ENCODE data around the gene CYTH2. TPM values are rescaled to one million over a fixed set of nuclear protein-coding genes. Genes with fewer than 3 reads are reported as not detected.
A peak's percentile ranks its signal among the peaks of the same experiment; 100 is the strongest.

CYTH2 gene
- total RNA-seq, 1 experiment from 2014 or later: 32.5 TPM

DNA sequence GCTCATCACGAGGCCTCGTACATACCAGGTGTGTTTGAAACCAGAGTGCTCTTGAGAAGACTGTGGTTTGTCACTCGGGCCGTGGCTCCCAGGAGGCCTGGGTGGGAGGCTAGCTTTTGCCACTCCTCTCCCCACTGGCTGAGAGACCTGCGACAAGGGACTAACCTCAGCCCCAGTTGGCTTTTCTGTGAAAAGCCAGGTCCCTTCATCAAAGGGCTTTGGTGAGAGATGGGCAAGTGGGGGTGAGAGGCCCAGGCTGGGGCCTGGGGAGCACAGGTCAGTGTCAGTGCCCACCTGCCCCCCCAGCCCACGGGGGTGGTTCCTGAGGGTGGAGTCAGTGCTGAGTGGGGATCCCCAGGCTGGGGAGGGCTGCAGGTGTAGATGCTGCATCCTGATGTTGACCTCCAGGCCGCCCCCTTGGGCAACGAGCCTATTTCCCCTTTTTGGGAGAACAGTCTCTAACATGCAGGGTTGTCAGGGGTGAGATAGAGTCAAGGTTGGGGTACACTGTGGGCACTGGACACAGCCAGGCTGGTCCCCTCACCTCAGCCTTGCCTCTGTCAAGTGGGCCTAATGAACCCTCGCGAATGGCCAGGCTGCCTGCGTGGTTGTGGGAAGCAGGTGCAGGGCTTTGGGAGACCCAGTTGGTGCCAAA lies 13.1 kb upstream of the CYTH2 start:
- H3K27ac ChIP-seq (ENCODE audit: low read length): no peak overlapping the region
- no peaks in the 10 kb centered on the region for H3K9me2 ChIP-seq (replicated peaks; ENCODE audit: insufficient read depth, low read length)
- no peak overlapping the region for H3K9ac ChIP-seq (ENCODE audit: low read length)
- peaks cover 16% of the 10 kb centered on the region; the same call in 1 of the 2 replicates for H3K79me2 ChIP-seq (ENCODE audit: low read length)
- no peak overlapping the region for H3K4me2 ChIP-seq (ENCODE audit: low read depth, low read length, poor library complexity, severe bottlenecking)
- peaks cover 12% of the 10 kb centered on the region for H3K36me3 ChIP-seq (ENCODE audit: insufficient read depth, low read length)
- no peaks in the 10 kb centered on the region for H3K27me3 ChIP-seq (ENCODE audit: low read length)
- H3K4me1 ChIP-seq (ENCODE audit: low read length): no peaks in the 10 kb centered on the region
- H4K20me1 ChIP-seq (ENCODE audit: insufficient read depth, low read depth, low read length): no peaks in the 10 kb centered on the region
- no peak overlapping the region for H3K4me3 ChIP-seq (ENCODE audit: low read length)
- H2AFZ ChIP-seq (ENCODE audit: low read length): no peak overlapping the region
- no peak for DNase-seq
- no peaks in the 10 kb centered on the region for H3K9me3 ChIP-seq (ENCODE audit: low read length)

DNA sequence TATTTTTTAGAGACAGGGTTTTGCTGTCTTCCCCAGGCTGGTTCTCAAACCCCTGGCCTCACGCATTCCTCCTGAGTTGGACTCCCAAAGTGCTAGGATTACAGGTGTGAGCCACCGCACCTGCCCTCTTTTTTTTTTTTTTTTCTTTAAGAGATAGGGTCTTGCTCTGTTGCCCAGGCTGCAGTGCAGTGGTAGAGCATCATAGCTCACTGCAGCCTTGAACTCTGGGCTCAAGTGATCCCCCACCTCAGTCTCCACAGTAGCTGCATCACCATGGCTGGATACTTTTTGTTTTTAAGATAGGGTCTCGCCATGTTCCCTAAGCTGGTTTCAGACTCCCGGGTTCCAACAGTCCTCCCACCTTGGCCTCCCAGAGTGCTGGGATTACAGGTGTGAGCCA lies 12.3 kb upstream of the CYTH2 start:
- no peak for DNase-seq
- Histone ChIP-seq H3K4me3 (ENCODE audit: low read length) (no peak overlapping the region), H3K27ac (ENCODE audit: low read length) (no peak overlapping the region), H3K36me3 (ENCODE audit: insufficient read depth, low read length) (peaks cover 12% of the 10 kb centered on the region; the same call in 1 of the 2 replicates), H3K27me3 (ENCODE audit: low read length) (no peaks in the 10 kb centered on the region), H3K9me3 (ENCODE audit: low read length) (no peaks in the 10 kb centered on the region), H4K20me1 (ENCODE audit: insufficient read depth, low read depth, low read length) (no peaks in the 10 kb centered on the region), H3K9ac (ENCODE audit: low read length) (no peak overlapping the region), H3K4me1 (ENCODE audit: low read length) (no peaks in the 10 kb centered on the region), H3K4me2 (ENCODE audit: low read depth, low read length, poor library complexity, severe bottlenecking) (no peak overlapping the region), H3K9me2 (replicated peaks; ENCODE audit: insufficient read depth, low read length) (no peaks in the 10 kb centered on the region), H3K79me2 (ENCODE audit: low read length) (peaks cover 16% of the 10 kb centered on the region; the same call in 1 of the 2 replicates), H2AFZ (ENCODE audit: low read length) (no peak overlapping the region)

DNA sequence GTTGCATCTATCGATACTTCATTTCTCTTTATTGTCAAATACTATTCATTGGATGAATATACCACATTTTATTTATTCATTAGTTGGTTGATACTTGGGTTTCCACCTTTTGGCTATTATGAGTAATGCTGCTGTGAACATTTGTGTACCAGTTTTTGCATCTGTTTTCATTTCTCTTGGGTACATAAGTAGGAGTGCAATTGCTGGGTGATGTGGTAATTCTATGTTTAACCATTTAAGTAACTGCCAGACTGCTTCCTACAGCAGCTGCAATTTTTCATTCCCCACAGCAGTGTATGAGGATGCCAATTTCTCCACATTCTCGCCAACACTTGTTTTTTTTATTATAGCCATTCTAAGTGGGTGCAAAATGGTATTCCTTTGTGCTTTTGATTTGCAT lies 11.2 kb upstream of the CYTH2 start:
- no peaks in the 10 kb centered on the region for H3K9me2 ChIP-seq (replicated peaks; ENCODE audit: insufficient read depth, low read length)
- no peak overlapping the region for H3K27ac ChIP-seq (ENCODE audit: low read length)
- no peaks in the 10 kb centered on the region for H3K4me1 ChIP-seq (ENCODE audit: low read length)
- DNase-seq: no peak
- H3K27me3 ChIP-seq (ENCODE audit: low read length): no peaks in the 10 kb centered on the region
- H3K9me3 ChIP-seq (ENCODE audit: low read length): no peaks in the 10 kb centered on the region
- no peak overlapping the region for H2AFZ ChIP-seq (ENCODE audit: low read length)
- peaks cover 10% of the 10 kb centered on the region; the same call in 1 of the 2 replicates for H3K36me3 ChIP-seq (ENCODE audit: insufficient read depth, low read length)
- H3K79me2 ChIP-seq (ENCODE audit: low read length): peaks cover 11% of the 10 kb centered on the region; the same call in 1 of the 2 replicates
- no peak overlapping the region for H3K4me3 ChIP-seq (ENCODE audit: low read length)
- H4K20me1 ChIP-seq (ENCODE audit: insufficient read depth, low read depth, low read length): no peaks in the 10 kb centered on the region
- H3K4me2 ChIP-seq (ENCODE audit: low read depth, low read length, poor library complexity, severe bottlenecking): no peak overlapping the region
- H3K9ac ChIP-seq (ENCODE audit: low read length): no peak overlapping the region

DNA sequence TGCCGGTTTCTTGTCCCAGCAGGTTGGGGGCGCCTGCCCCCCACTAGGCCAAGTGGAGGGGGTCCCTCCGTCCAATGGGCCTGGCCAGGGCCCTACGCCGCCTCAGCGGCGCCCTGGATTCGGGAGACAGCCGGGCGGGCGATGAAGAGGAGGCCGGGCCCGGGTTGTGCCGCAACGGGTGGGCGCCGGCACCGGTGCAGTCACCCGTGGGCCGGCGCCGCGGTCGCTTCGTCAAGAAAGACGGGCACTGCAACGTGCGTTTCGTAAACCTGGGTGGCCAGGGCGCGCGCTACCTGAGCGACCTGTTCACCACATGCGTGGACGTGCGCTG lies 7.6 kb upstream of the CYTH2 start:
- Histone ChIP-seq H3K79me2 (ENCODE audit: low read length) (peaks cover 3% of the 10 kb centered on the region; the same call in 1 of the 2 replicates), H4K20me1 (ENCODE audit: insufficient read depth, low read depth, low read length) (no peaks in the 10 kb centered on the region), H3K4me1 (ENCODE audit: low read length) (no peaks in the 10 kb centered on the region), H3K9me3 (ENCODE audit: low read length) (no peaks in the 10 kb centered on the region), H3K36me3 (ENCODE audit: insufficient read depth, low read length) (peaks cover 5% of the 10 kb centered on the region; the same call in 1 of the 2 replicates), H2AFZ (ENCODE audit: low read length) (no peak overlapping the region), H3K9ac (ENCODE audit: low read length) (no peak overlapping the region), H3K27ac (ENCODE audit: low read length) (no peak overlapping the region), H3K9me2 (replicated peaks; ENCODE audit: insufficient read depth, low read length) (no peaks in the 10 kb centered on the region), H3K4me3 (ENCODE audit: low read length) (no peak overlapping the region), H3K27me3 (ENCODE audit: low read length) (no peaks in the 10 kb centered on the region), H3K4me2 (ENCODE audit: low read depth, low read length, poor library complexity, severe bottlenecking) (no peak overlapping the region)
- DNase-seq: no peak

DNA sequence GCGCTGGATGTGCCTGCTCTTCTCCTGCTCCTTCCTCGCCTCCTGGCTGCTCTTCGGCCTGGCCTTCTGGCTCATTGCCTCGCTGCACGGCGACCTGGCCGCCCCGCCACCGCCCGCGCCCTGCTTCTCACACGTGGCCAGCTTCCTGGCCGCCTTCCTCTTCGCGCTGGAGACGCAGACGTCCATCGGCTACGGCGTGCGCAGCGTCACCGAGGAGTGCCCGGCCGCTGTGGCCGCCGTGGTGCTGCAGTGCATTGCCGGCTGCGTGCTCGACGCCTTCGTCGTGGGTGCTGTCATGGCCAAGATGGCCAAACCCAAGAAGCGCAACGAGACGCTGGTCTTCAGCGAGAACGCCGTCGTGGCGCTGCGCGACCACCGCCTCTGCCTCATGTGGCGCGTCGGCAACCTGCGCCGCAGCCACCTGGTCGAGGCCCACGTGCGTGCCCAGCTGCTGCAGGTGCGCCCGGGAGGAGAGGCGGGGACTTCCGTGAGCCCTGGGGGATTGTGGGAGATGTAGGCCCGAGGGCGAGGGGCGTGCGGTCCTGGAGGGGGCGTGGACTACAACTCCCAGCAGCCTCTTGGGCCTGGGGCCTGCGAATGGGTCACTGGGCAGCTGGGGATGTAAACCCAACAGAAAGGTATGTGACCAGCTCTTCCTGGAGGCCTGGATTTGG lies 7.0 kb upstream of the CYTH2 start:
- Histone ChIP-seq H3K27ac (ENCODE audit: low read length) (no peak overlapping the region), H4K20me1 (ENCODE audit: insufficient read depth, low read depth, low read length) (no peaks in the 10 kb centered on the region), H3K79me2 (ENCODE audit: low read length) (peaks cover 3% of the 10 kb centered on the region; the same call in 1 of the 2 replicates), H3K9me2 (replicated peaks; ENCODE audit: insufficient read depth, low read length) (no peaks in the 10 kb centered on the region), H3K4me1 (ENCODE audit: low read length) (no peaks in the 10 kb centered on the region), H2AFZ (ENCODE audit: low read length) (no peak overlapping the region), H3K4me3 (ENCODE audit: low read length) (no peak overlapping the region), H3K4me2 (ENCODE audit: low read depth, low read length, poor library complexity, severe bottlenecking) (no peak overlapping the region), H3K9ac (ENCODE audit: low read length) (no peak overlapping the region), H3K27me3 (ENCODE audit: low read length) (no peaks in the 10 kb centered on the region), H3K36me3 (ENCODE audit: insufficient read depth, low read length) (peaks cover 2% of the 10 kb centered on the region; the same call in 1 of the 2 replicates), H3K9me3 (ENCODE audit: low read length) (no peaks in the 10 kb centered on the region)
- DNase-seq: peak; percentile 78

DNA sequence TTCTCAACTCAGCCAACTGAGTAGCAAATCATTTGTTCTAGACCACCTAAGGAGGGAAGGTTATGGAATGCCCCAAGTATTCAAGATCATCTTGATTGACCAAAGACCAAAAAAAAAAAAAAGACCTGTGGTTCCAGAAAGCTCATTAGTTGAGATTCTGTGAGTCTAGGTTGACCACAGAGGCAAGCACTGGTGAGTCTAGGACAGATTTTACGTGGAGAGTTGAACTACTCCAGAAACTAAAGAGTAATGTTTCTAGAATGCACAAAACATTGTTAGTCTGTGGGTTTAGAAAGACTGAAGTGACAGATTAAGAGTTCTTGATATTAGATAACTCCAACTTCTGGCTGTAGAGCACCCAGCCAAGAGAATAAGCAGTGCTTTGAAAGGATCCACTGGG lies 4.0 kb upstream of the CYTH2 start:
- Histone ChIP-seq H3K79me2 (ENCODE audit: low read length) (peaks cover 6% of the 10 kb centered on the region), H3K4me3 (ENCODE audit: low read length) (no peak overlapping the region), H3K36me3 (ENCODE audit: insufficient read depth, low read length) (peaks cover 1% of the 10 kb centered on the region; the same call in 1 of the 2 replicates), H3K4me1 (ENCODE audit: low read length) (peaks cover 12% of the 10 kb centered on the region), H3K9me3 (ENCODE audit: low read length) (no peaks in the 10 kb centered on the region), H3K9me2 (replicated peaks; ENCODE audit: insufficient read depth, low read length) (no peaks in the 10 kb centered on the region), H3K27ac (ENCODE audit: low read length) (no peak overlapping the region), H2AFZ (ENCODE audit: low read length) (no peak overlapping the region), H4K20me1 (ENCODE audit: insufficient read depth, low read depth, low read length) (peaks cover 5% of the 10 kb centered on the region; the same call in 1 of the 2 replicates), H3K27me3 (ENCODE audit: low read length) (no peaks in the 10 kb centered on the region), H3K4me2 (ENCODE audit: low read depth, low read length, poor library complexity, severe bottlenecking) (no peak overlapping the region), H3K9ac (ENCODE audit: low read length) (no peak overlapping the region)
- DNase-seq: no peak

DNA sequence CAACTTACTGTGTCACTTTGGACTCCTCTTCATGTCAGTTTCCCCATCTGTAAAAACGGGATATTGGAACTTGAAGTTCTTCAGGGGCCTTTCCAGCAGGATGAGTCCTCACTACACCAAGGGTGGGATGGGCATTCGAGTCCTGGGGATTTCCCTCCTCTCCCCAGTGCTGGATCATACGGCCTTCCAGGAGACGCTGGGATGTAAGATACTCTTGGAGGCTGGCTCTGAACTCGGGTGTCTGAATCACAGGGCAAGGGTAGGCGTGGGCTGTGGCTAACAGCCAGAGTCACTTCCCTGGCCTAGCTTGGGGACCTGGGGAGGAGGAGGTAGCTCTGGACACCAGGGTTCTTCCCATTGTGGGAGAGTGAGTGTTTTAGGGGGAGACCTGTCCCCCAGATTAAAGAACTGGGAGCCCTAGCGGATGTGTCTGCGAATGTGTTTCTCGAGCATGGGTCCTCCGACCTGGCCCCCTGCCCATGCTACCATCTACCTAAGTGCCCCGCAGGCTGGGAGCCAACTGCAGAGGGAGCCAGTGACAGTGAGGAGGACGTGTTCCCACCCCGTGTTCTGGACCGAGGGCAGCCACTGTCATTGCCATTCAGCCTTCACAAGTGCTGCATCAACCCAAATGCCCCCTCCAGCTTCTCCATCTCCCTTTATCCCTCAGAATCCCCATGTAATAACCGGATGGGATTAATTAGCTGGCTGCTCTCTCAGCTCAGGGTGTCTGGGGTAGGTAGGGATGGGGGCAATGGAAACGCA lies 2.4 kb upstream of the CYTH2 start:
- H3K4me2 ChIP-seq (ENCODE audit: low read depth, low read length, poor library complexity, severe bottlenecking): no peak overlapping the region

DNA sequence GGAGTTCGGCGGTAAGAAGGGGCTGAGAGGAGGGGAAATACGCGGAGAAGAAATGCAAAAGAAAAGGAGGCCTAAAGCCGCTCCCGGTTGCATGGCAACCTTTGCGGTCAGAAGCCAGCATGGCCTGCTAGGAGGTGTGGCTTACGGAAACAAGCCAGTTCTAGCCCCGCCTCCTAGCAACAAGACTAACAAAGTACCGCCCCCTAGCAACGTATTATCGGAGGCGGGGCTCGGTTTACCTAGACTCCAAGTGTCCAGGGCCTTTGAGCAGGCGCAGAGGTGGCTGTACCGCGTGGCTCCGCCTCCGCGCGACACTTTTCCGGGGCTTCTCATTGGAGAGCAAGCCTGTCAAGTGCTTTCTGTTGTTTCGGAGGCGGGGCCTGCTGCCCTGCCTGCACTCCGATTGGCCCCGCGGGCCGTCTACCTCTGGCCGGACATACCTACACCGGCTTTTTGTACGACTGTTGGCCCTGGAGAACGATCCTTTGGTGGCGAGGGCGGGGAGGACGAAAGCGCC lies 339 bp upstream of the CYTH2 start:
- Histone ChIP-seq H3K9me3 (ENCODE audit: low read length) (no peaks in the 10 kb centered on the region), H3K79me2 (ENCODE audit: low read length) (peaks cover 16% of the 10 kb centered on the region), H3K4me2 (ENCODE audit: low read depth, low read length, poor library complexity, severe bottlenecking) (peak overlapping the region; percentile 90), H3K9ac (ENCODE audit: low read length) (peak overlapping the region; percentile 85), H3K36me3 (ENCODE audit: insufficient read depth, low read length) (peaks cover 16% of the 10 kb centered on the region), H2AFZ (ENCODE audit: low read length) (peak overlapping the region; percentile 79; the same call in 1 of the 2 replicates), H3K9me2 (replicated peaks; ENCODE audit: insufficient read depth, low read length) (no peaks in the 10 kb centered on the region), H3K4me1 (ENCODE audit: low read length) (peaks cover 16% of the 10 kb centered on the region), H3K27me3 (ENCODE audit: low read length) (no peaks in the 10 kb centered on the region), H3K4me3 (ENCODE audit: low read length) (peak overlapping the region; percentile 81), H3K27ac (ENCODE audit: low read length) (peak overlapping the region; percentile 78), H4K20me1 (ENCODE audit: insufficient read depth, low read depth, low read length) (peaks cover 16% of the 10 kb centered on the region; the same call in 1 of the 2 replicates)
- peak; percentile 100 for DNase-seq

More for the DNA sequence above, 2.4 kb upstream of the CYTH2 start:
- Histone ChIP-seq H4K20me1 (ENCODE audit: insufficient read depth, low read depth, low read length) (peaks cover 12% of the 10 kb centered on the region; the same call in 1 of the 2 replicates), H2AFZ (ENCODE audit: low read length) (no peak overlapping the region), H3K27ac (ENCODE audit: low read length) (no peak overlapping the region), H3K4me1 (ENCODE audit: low read length) (peaks cover 16% of the 10 kb centered on the region), H3K9me2 (replicated peaks; ENCODE audit: insufficient read depth, low read length) (no peaks in the 10 kb centered on the region), H3K36me3 (ENCODE audit: insufficient read depth, low read length) (peaks cover 7% of the 10 kb centered on the region), H3K9me3 (ENCODE audit: low read length) (no peaks in the 10 kb centered on the region), H3K79me2 (ENCODE audit: low read length) (peaks cover 16% of the 10 kb centered on the region), H3K4me3 (ENCODE audit: low read length) (no peak overlapping the region), H3K9ac (ENCODE audit: low read length) (no peak overlapping the region), H3K27me3 (ENCODE audit: low read length) (no peaks in the 10 kb centered on the region)
- no peak for DNase-seq
